ENCODE measurements around the gene ETS1.
A peak's percentile ranks its signal among the peaks of the same experiment; 100 is the strongest.

ETS1 gene

DNA sequence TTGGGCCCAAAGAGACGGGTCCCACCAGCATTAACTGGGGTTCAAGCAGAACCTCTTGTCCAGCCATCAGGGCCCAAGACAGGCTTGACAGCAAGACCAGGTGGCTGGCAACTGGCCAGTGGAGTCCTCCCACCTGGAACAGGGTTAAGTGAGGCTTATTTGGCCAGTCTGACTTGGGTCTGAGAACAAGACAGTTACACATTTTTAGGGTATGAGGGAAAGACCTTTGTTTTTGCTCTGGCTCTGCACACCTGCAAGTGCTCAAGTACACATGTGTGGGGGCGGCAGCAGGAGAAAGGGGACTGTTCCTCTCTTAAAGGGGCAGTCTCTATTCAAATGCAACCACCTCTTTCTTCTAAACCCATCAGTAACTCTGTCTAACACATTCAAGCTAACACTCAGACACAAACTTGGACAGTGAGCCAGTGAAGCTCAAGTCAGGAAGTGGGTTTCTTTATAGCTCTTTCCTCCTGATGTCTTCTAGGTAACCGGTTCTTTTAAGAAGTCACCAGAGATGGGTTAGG lies 116.2 kb downstream of the ETS1 start:
- Histone ChIP-seq H3K9ac (ENCODE audit: low read length) (peak overlapping the region; percentile 50), H3K9me3 (ENCODE audit: low read length) (no peaks in the 10 kb centered on the region), H3K9me2 (ENCODE audit: low read depth, low read length) (no peaks in the 10 kb centered on the region), H3K4me2 (ENCODE audit: low read length) (peak overlapping the region; percentile 66), H3K4me1 (ENCODE audit: insufficient read depth, low read length, severe bottlenecking) (peaks cover 93% of the 10 kb centered on the region), H3F3A (ENCODE audit: insufficient read depth, low read length) (peaks cover 18% of the 10 kb centered on the region), H3K27ac (ENCODE audit: low read depth, low read length, poor library complexity, severe bottlenecking) (peak overlapping the region; percentile 98), H3K27me3 (ENCODE audit: insufficient read depth, low read length) (no peaks in the 10 kb centered on the region), H3K79me2 (ENCODE audit: insufficient read depth, low read length) (peaks cover 9% of the 10 kb centered on the region; the same call in 1 of the 2 replicates), H3K4me3 (ENCODE audit: low read depth, low read length, poor library complexity, severe bottlenecking) (peak overlapping the region; percentile 34), H2AFZ (ENCODE audit: low read length) (no peak overlapping the region), H3K36me3 (ENCODE audit: insufficient read depth, low read length) (peaks cover 81% of the 10 kb centered on the region), H4K20me1 (ENCODE audit: insufficient read depth, low read length) (no peaks in the 10 kb centered on the region)
- no peak for TF ChIP-seq EZH2 (IDR thresholded peaks at IDR 0.05; ENCODE audit: borderline replicate concordance, low read length)
- TF ChIP-seq, protein P1, sequence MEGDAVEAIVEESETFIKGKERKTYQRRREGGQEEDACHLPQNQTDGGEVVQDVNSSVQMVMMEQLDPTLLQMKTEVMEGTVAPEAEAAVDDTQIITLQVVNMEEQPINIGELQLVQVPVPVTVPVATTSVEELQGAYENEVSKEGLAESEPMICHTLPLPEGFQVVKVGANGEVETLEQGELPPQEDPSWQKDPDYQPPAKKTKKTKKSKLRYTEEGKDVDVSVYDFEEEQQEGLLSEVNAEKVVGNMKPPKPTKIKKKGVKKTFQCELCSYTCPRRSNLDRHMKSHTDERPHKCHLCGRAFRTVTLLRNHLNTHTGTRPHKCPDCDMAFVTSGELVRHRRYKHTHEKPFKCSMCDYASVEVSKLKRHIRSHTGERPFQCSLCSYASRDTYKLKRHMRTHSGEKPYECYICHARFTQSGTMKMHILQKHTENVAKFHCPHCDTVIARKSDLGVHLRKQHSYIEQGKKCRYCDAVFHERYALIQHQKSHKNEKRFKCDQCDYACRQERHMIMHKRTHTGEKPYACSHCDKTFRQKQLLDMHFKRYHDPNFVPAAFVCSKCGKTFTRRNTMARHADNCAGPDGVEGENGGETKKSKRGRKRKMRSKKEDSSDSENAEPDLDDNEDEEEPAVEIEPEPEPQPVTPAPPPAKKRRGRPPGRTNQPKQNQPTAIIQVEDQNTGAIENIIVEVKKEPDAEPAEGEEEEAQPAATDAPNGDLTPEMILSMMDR (IDR thresholded peaks at IDR 0.05; ENCODE audit: low read length), result no peak

DNA sequence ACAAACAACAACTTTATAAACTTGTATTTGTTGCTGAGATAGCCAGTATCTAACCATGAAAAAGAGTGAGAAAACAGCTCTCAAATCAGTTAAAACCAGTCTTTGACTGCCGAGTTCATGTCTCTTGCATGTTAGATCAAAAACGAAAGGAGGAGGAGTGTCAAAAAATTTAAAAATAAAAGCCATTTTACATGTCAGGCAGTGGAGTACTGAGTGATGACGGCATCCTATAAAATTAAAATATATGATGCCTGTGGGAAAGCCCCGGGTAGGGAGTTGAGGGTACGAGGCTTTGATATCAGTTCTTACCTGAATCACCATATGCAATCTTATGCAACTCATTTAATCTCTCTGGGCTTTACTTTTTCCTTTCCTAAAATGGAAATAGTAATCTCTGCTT lies 117.3 kb downstream of the ETS1 start:
- no peaks in the 10 kb centered on the region for H4K20me1 ChIP-seq (ENCODE audit: insufficient read depth, low read length)

DNA sequence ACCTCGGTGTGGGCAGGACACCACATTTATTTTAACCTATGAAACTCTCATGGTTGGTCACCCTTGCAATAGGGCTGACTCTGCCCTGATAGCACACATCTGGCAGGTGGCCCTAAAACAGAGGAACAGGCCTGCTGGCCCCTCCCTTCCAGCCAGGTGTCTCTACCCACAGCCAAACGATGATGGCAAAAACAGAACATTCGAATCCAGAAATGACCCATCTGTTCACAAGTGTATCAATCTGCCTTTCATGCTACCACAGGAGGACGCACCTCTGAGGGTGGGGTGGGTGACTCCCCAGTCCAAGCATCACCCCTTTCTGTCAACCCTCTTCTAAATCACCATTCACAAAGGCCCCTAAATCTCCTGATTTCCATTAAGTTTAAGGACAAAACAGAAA lies 118.1 kb downstream of the ETS1 start:
- H3K4me1 ChIP-seq (ENCODE audit: insufficient read depth, low read length, severe bottlenecking), result peaks cover 93% of the 10 kb centered on the region
- H3K4me2 ChIP-seq (ENCODE audit: low read length), result peak overlapping the region; percentile 66
- H3K36me3 ChIP-seq (ENCODE audit: insufficient read depth, low read length), result peaks cover 83% of the 10 kb centered on the region

More for the DNA sequence above, 117.3 kb downstream of the ETS1 start:
- Histone ChIP-seq H2AFZ (ENCODE audit: low read length) (no peak overlapping the region), H3K9ac (ENCODE audit: low read length) (peak overlapping the region; percentile 57), H3K9me2 (ENCODE audit: low read depth, low read length) (no peaks in the 10 kb centered on the region), H3F3A (ENCODE audit: insufficient read depth, low read length) (peaks cover 18% of the 10 kb centered on the region), H3K4me1 (ENCODE audit: insufficient read depth, low read length, severe bottlenecking) (peaks cover 93% of the 10 kb centered on the region), H3K4me2 (ENCODE audit: low read length) (peak overlapping the region; percentile 66), H3K27me3 (ENCODE audit: insufficient read depth, low read length) (no peaks in the 10 kb centered on the region), H3K27ac (ENCODE audit: low read depth, low read length, poor library complexity, severe bottlenecking) (peak overlapping the region; percentile 98), H3K4me3 (ENCODE audit: low read depth, low read length, poor library complexity, severe bottlenecking) (peak overlapping the region; percentile 15), H3K36me3 (ENCODE audit: insufficient read depth, low read length) (peaks cover 83% of the 10 kb centered on the region), H3K79me2 (ENCODE audit: insufficient read depth, low read length) (peaks cover 9% of the 10 kb centered on the region; the same call in 1 of the 2 replicates), H3K9me3 (ENCODE audit: low read length) (no peaks in the 10 kb centered on the region)
- TF ChIP-seq, protein P1 (IDR thresholded peaks at IDR 0.05; ENCODE audit: low read length), result no peak
- TF ChIP-seq EZH2 (IDR thresholded peaks at IDR 0.05; ENCODE audit: borderline replicate concordance, low read length), result no peak

More for the DNA sequence above, 118.1 kb downstream of the ETS1 start:
- Histone ChIP-seq H3K9ac (ENCODE audit: low read length) (peak overlapping the region; percentile 57), H3K27me3 (ENCODE audit: insufficient read depth, low read length) (no peaks in the 10 kb centered on the region), H3K79me2 (ENCODE audit: insufficient read depth, low read length) (peaks cover 9% of the 10 kb centered on the region; the same call in 1 of the 2 replicates), H3K4me3 (ENCODE audit: low read depth, low read length, poor library complexity, severe bottlenecking) (peak overlapping the region; percentile 15), H3K27ac (ENCODE audit: low read depth, low read length, poor library complexity, severe bottlenecking) (peak overlapping the region; percentile 98), H2AFZ (ENCODE audit: low read length) (no peak overlapping the region), H3K9me3 (ENCODE audit: low read length) (no peaks in the 10 kb centered on the region), H4K20me1 (ENCODE audit: insufficient read depth, low read length) (no peaks in the 10 kb centered on the region), H3F3A (ENCODE audit: insufficient read depth, low read length) (peaks cover 18% of the 10 kb centered on the region), H3K9me2 (ENCODE audit: low read depth, low read length) (no peaks in the 10 kb centered on the region)
- TF ChIP-seq EZH2 (IDR thresholded peaks at IDR 0.05; ENCODE audit: borderline replicate concordance, low read length), result no peak
- TF ChIP-seq, protein P1 (IDR thresholded peaks at IDR 0.05; ENCODE audit: low read length), result peak; percentile 27; the same call in 1 of the 2 replicates

All from OCI-LY1 (cell line).